GM12878 (cell line): ENCODE data around the gene SV2A. TPM values are rescaled to one million over a fixed set of nuclear protein-coding genes. Genes with fewer than 3 reads are reported as not detected.

Experiments
- ATAC-seq: fragments of 200-7000 bp; cut with Tn5 transposase; 3 replicates; pipeline ENCODE4 v1.9.1; 2020; ENCODE audit warnings: mild to moderate bottlenecking, moderate library complexity
- BruUV-seq: library from RNA; stranded (reverse); fragments of 400-500 nt; replicated peaks from 2 replicates; lab custom pipeline; 2021; lab: Mats Ljungman, UMichigan
- CTCF ChIA-PET: fragments of 300-600 bp; sonication (Branson Sonifier 250); formaldehyde crosslinking; extraction: SDS; loops from one replicate; lab custom pipeline; 2021; ENCODE audit warnings: inconsistent platforms; lab: Yijun Ruan, JAX
- POLR2A ChIA-PET: fragments of 350-600 bp; formaldehyde crosslinking; extraction: SDS; loops from one replicate; lab custom pipeline; 2021; ENCODE audit warnings: inconsistent platforms; lab: Charles Lee
- RAD21 ChIA-PET: fragments of 300-600 bp; sonication (Branson Sonifier 250); formaldehyde crosslinking; loops from one replicate; lab custom pipeline; 2023; ENCODE audit warnings: antibody characterized with exemption; ENCODE audit not compliant: unreplicated experiment; lab: Charles Lee
- SMC1A ChIA-PET: fragments of 300-600 bp; sonication (Branson Sonifier 250); formaldehyde crosslinking; loops from one replicate; lab custom pipeline; 2023; ENCODE audit not compliant: unreplicated experiment, uncharacterized antibody; lab: Charles Lee
- DNase-seq: peaks from one replicate; pipeline ENCODE4 v3.0.0-alpha.2; 2011; ENCODE audit warnings: low read depth, low spot score
- FAIRE-seq: peaks from 3 replicates; lab custom pipeline; 2011; peaks lifted over from hg19 to GRCh38; lab: Jason Lieb, UNC
- H2AFZ ChIP-seq: 2 replicates; pipeline ENCODE4 v1.6.0; 2011; ENCODE audit warnings: low read depth, low read length, control low read depth; ENCODE audit not compliant: control insufficient read depth
- H3K27ac ChIP-seq: 2 replicates; pipeline ENCODE4 v1.5.1; 2011; ENCODE audit warnings: control low read depth; ENCODE audit not compliant: control insufficient read depth, insufficient read depth
- H3K27me3 ChIP-seq, 2 experiments: replicated peaks in 1 of 2; 2 replicates each; pipeline versions ENCODE4 v1.6.0 to v1.6.1; 2011; ENCODE audit warnings: low read length in 1 of 2; ENCODE audit not compliant: control insufficient read depth in 2 of 2, insufficient read depth in 2 of 2
- H3K36me3 ChIP-seq, 2 experiments: 2 replicates each; pipeline ENCODE4 v1.5.1; 2011; ENCODE audit warnings: low read length in 1 of 2; ENCODE audit not compliant: control insufficient read depth in 2 of 2, insufficient read depth in 2 of 2
- H3K4me1 ChIP-seq: 2 replicates; pipeline ENCODE4 v1.6.1; 2011; ENCODE audit warnings: mild to moderate bottlenecking, low read length, moderate library complexity, mixed read lengths; ENCODE audit not compliant: control insufficient read depth, insufficient read depth
- H3K4me2 ChIP-seq: 2 replicates; pipeline ENCODE4 v1.6.0; 2011; ENCODE audit warnings: control low read depth; ENCODE audit not compliant: control insufficient read depth, insufficient read depth
- H3K4me3 ChIP-seq: fragments of 200-600 bp; sonication (generic); 2 replicates; pipeline ENCODE4 v1.5.1; 2016
- H3K79me2 ChIP-seq: 2 replicates; pipeline ENCODE4 v1.6.0; 2011; ENCODE audit warnings: low read length; ENCODE audit not compliant: control insufficient read depth, insufficient read depth
- H3K9ac ChIP-seq: 2 replicates; pipeline ENCODE4 v1.8.0; 2011; ENCODE audit warnings: low read length, control low read depth, mixed read lengths; ENCODE audit not compliant: control insufficient read depth, insufficient read depth
- H3K9me3 ChIP-seq: replicated peaks from 3 replicates; pipeline ENCODE4 v1.5.1; 2011; ENCODE audit warnings: mild to moderate bottlenecking, low read length; ENCODE audit not compliant: control insufficient read depth, insufficient read depth
- H4K20me1 ChIP-seq: 2 replicates; pipeline ENCODE4 v1.6.0; 2011; ENCODE audit not compliant: control insufficient read depth, insufficient read depth
- BMI1 ChIP-seq: fragments of 450-650 bp; IDR thresholded peaks from 2 replicates; pipeline ENCODE4 v1.6.1; 2016; ENCODE audit warnings: mild to moderate bottlenecking, moderate library complexity, borderline replicate concordance
- CBX3 ChIP-seq: fragments of 200-600 bp; sonication (generic); IDR thresholded peaks from 2 replicates; pipeline ENCODE4 v1.6.1; 2016; ENCODE audit warnings: low read depth, borderline replicate concordance
- FOXK2 ChIP-seq: fragments of 450-650 bp; IDR thresholded peaks from 2 replicates; pipeline ENCODE4 v1.6.1; 2017; ENCODE audit warnings: mild to moderate bottlenecking, moderate library complexity
- NBN ChIP-seq: fragments of 450-650 bp; IDR thresholded peaks from 2 replicates; pipeline ENCODE4 v1.6.1; 2016
- NFYB ChIP-seq: IDR thresholded peaks from 2 replicates; pipeline ENCODE4 v1.6.1; 2011; ENCODE audit warnings: low read depth, mild to moderate bottlenecking, low read length, improper control_type of control experiment, moderate library complexity; ENCODE audit not compliant: insufficient read depth
- PML ChIP-seq: IDR thresholded peaks from 2 replicates; pipeline ENCODE4 v1.6.1; 2012; ENCODE audit warnings: low read length, inconsistent platforms
- POU2F2 ChIP-seq: IDR thresholded peaks from 3 replicates; pipeline ENCODE4 v1.6.1; 2011; ENCODE audit warnings: low read depth, mild to moderate bottlenecking, low read length, borderline replicate concordance
- SMARCA5 ChIP-seq: fragments of 450-650 bp; IDR thresholded peaks from 2 replicates; pipeline ENCODE4 v1.6.1; 2017; ENCODE audit warnings: mild to moderate bottlenecking
- SRF ChIP-seq, 2 experiments: IDR thresholded peaks; 2 replicates each; pipeline ENCODE4 v1.6.1; 2011; ENCODE audit warnings: low read depth in 2 of 2, low read length in 2 of 2, mild to moderate bottlenecking in 1 of 2, moderate library complexity in 1 of 2
- TBL1XR1 ChIP-seq: IDR thresholded peaks from 2 replicates; pipeline ENCODE4 v1.6.1; 2012; ENCODE audit warnings: low read depth, low read length, improper control_type of control experiment
- TCF12 ChIP-seq: IDR thresholded peaks from 2 replicates; pipeline ENCODE4 v1.6.1; 2011; ENCODE audit warnings: low read depth, mild to moderate bottlenecking, low read length
- WGBS: methylation state at CpG from one replicate; pipeline ENCODE4 v1.1.6; 2016; ENCODE audit warnings: low lambda C conversion rate; ENCODE audit not compliant: insufficient replicate concordance, insufficient coverage; ENCODE audit errors: missing lambda C conversion rate; 5-methylcytosine and 5-hydroxymethylcytosine counted together
- in situ Hi-C: fragments of 300-500 bp; cut with MboI; formaldehyde crosslinking; loops from 9 replicates; pipeline ENCODE4 v1.14.3; 2018; ENCODE audit warnings: mixed read lengths
- intact Hi-C: fragments of 100-400 bp; cut with micrococcal nuclease; formaldehyde crosslinking; loops from one replicate; pipeline ENCODE4 v1.14.2; 2022; ENCODE audit not compliant: unreplicated experiment
- polyA plus RNA-seq, 11 experiments: library from polyadenylated mRNA; depleted of rRNA in 4 of 11; unstranded in 6 of 11; stranded (reverse) in 5 of 11; fragments of >200 nt; fragmentation: Nextera tagmentation in 4 of 11; fragmentation: Illumina TruSeq in 1 of 11; extraction: Ambion mirVana in 4 of 11; extraction: Trizol in 1 of 11; gene quantifications; 1 replicate in 1 of 11; 2 replicates in 10 of 11; pipeline versions ENCODE4 v1.2.1 to v1.2.3, GENCODE V29; 2011 to 2016; ENCODE audit warnings: inconsistent platforms in 2 of 11, missing spikeins in 2 of 11, low read depth in 1 of 11
- total RNA-seq, 4 experiments: library from RNA; depleted of rRNA in 3 of 4; stranded (reverse); fragments of >200 nt in 3 of 4; fragmentation: Illumina TruSeq in 1 of 4; extraction: Trizol in 1 of 4; gene quantifications; 2 replicates each; pipeline versions ENCODE4 v1.2.1 to v1.2.3, GENCODE V29; 2013 to 2021
- TF ChIP-seq, protein P1 (sequence below): IDR thresholded peaks from 2 replicates; pipeline ENCODE4 v1.6.1; 2012; ENCODE audit warnings: low read depth, low read length, improper control_type of control experiment
- TF ChIP-seq, protein P2 (sequence below): fragments of 450-650 bp; IDR thresholded peaks from 2 replicates; pipeline ENCODE4 v1.6.1; 2017; ENCODE audit warnings: mild to moderate bottlenecking, low read depth, inconsistent platforms; ENCODE audit not compliant: poor library complexity, severe bottlenecking
- TF ChIP-seq, protein P3 (sequence below): fragments of 450-650 bp; IDR thresholded peaks from 2 replicates; pipeline ENCODE4 v1.6.1; 2017; ENCODE audit warnings: mild to moderate bottlenecking, moderate library complexity
- TF ChIP-seq, protein P4 (sequence below): fragments of 450-650 bp; formaldehyde crosslinking; IDR thresholded peaks from 2 replicates; pipeline ENCODE4 v1.4.0; 2020; ENCODE audit warnings: mild to moderate bottlenecking, moderate library complexity

Gene SV2A
- total and polyA plus RNA-seq, 10 of the 15 experiments (the other 5 are each of a cell fraction or from before 2014, with no cell fraction given) = 0.39 to 11.6 (median 5.4) TPM

DNA sequence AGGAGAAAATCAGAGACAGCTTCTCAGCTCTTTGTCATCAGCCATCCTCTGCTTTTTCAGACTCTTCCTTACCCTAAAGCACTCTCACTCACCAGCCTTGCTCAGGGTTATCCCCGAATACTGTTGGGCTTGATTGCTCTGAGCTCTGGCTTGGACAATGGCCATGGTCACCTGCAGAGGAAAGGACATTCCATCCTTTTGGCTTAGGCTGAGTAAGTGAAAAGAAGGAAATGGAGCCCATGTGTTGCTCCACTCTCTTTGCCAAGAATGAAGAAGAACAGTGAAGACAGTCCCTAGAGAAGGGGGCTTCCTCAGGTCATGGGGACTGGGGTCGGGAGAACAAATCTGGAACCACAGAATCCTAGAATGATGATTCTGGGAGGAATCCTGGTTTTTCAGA, 16.7 kb upstream of the SV2A start:
- 25% methylated on average over 2 of the region's 2 CpGs for WGBS
- in situ Hi-C loops = no loop called here
- ATAC-seq (no peak), FAIRE-seq (no peak), DNase-seq (no peak)
- H2AFZ ChIP-seq = no peak overlapping the region
- POLR2A ChIA-PET = no interaction called here
- no peak overlapping the region for H3K4me2 ChIP-seq
- H3K27me3 ChIP-seq = no peaks in the 10 kb centered on the region
- no peak overlapping the region for H3K27ac ChIP-seq
- RAD21 ChIA-PET = no interaction called here
- no peaks in the 10 kb centered on the region for H3K36me3 ChIP-seq
- no peak overlapping the region for H3K9ac ChIP-seq
- no peak for TF ChIP-seq SRF (IDR thresholded peaks at IDR 0.05; ENCODE audit: low read depth in 2 of 2, low read length in 2 of 2)
- TF ChIP-seq FOXK2 = no peak
- TF ChIP-seq TBL1XR1 = no peak
- TF ChIP-seq, protein P1, sequence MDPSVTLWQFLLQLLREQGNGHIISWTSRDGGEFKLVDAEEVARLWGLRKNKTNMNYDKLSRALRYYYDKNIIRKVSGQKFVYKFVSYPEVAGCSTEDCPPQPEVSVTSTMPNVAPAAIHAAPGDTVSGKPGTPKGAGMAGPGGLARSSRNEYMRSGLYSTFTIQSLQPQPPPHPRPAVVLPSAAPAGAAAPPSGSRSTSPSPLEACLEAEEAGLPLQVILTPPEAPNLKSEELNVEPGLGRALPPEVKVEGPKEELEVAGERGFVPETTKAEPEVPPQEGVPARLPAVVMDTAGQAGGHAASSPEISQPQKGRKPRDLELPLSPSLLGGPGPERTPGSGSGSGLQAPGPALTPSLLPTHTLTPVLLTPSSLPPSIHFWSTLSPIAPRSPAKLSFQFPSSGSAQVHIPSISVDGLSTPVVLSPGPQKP = no peak
- no peak for TF ChIP-seq POU2F2
- TF ChIP-seq NFYB = no peak
- no peak for TF ChIP-seq PML
- TF ChIP-seq, protein P2, sequence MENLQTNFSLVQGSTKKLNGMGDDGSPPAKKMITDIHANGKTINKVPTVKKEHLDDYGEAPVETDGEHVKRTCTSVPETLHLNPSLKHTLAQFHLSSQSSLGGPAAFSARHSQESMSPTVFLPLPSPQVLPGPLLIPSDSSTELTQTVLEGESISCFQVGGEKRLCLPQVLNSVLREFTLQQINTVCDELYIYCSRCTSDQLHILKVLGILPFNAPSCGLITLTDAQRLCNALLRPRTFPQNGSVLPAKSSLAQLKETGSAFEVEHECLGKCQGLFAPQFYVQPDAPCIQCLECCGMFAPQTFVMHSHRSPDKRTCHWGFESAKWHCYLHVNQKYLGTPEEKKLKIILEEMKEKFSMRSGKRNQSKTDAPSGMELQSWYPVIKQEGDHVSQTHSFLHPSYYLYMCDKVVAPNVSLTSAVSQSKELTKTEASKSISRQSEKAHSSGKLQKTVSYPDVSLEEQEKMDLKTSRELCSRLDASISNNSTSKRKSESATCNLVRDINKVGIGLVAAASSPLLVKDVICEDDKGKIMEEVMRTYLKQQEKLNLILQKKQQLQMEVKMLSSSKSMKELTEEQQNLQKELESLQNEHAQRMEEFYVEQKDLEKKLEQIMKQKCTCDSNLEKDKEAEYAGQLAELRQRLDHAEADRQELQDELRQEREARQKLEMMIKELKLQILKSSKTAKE = no peak
- TF ChIP-seq, protein P3, sequence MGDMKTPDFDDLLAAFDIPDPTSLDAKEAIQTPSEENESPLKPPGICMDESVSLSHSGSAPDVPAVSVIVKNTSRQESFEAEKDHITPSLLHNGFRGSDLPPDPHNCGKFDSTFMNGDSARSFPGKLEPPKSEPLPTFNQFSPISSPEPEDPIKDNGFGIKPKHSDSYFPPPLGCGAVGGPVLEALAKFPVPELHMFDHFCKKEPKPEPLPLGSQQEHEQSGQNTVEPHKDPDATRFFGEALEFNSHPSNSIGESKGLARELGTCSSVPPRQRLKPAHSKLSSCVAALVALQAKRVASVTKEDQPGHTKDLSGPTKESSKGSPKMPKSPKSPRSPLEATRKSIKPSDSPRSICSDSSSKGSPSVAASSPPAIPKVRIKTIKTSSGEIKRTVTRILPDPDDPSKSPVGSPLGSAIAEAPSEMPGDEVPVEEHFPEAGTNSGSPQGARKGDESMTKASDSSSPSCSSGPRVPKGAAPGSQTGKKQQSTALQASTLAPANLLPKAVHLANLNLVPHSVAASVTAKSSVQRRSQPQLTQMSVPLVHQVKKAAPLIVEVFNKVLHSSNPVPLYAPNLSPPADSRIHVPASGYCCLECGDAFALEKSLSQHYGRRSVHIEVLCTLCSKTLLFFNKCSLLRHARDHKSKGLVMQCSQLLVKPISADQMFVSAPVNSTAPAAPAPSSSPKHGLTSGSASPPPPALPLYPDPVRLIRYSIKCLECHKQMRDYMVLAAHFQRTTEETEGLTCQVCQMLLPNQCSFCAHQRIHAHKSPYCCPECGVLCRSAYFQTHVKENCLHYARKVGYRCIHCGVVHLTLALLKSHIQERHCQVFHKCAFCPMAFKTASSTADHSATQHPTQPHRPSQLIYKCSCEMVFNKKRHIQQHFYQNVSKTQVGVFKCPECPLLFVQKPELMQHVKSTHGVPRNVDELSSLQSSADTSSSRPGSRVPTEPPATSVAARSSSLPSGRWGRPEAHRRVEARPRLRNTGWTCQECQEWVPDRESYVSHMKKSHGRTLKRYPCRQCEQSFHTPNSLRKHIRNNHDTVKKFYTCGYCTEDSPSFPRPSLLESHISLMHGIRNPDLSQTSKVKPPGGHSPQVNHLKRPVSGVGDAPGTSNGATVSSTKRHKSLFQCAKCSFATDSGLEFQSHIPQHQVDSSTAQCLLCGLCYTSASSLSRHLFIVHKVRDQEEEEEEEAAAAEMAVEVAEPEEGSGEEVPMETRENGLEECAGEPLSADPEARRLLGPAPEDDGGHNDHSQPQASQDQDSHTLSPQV = no peak
- TF ChIP-seq, protein P4, sequence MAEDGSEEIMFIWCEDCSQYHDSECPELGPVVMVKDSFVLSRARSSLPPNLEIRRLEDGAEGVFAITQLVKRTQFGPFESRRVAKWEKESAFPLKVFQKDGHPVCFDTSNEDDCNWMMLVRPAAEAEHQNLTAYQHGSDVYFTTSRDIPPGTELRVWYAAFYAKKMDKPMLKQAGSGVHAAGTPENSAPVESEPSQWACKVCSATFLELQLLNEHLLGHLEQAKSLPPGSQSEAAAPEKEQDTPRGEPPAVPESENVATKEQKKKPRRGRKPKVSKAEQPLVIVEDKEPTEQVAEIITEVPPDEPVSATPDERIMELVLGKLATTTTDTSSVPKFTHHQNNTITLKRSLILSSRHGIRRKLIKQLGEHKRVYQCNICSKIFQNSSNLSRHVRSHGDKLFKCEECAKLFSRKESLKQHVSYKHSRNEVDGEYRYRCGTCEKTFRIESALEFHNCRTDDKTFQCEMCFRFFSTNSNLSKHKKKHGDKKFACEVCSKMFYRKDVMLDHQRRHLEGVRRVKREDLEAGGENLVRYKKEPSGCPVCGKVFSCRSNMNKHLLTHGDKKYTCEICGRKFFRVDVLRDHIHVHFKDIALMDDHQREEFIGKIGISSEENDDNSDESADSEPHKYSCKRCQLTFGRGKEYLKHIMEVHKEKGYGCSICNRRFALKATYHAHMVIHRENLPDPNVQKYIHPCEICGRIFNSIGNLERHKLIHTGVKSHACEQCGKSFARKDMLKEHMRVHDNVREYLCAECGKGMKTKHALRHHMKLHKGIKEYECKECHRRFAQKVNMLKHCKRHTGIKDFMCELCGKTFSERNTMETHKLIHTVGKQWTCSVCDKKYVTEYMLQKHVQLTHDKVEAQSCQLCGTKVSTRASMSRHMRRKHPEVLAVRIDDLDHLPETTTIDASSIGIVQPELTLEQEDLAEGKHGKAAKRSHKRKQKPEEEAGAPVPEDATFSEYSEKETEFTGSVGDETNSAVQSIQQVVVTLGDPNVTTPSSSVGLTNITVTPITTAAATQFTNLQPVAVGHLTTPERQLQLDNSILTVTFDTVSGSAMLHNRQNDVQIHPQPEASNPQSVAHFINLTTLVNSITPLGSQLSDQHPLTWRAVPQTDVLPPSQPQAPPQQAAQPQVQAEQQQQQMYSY = no peak
- TF ChIP-seq SMARCA5 = no peak
- no peak for TF ChIP-seq CBX3
- TF ChIP-seq TCF12 = no peak
- no peak for TF ChIP-seq BMI1
- no peak for TF ChIP-seq NBN
- TF ChIP-seq, all 136 proteins: peak for 0
- Histone ChIP-seq H4K20me1 (no peaks in the 10 kb centered on the region), H3K9me3 (no peaks in the 10 kb centered on the region), H3K4me1 (peaks cover 20% of the 10 kb centered on the region), H3K79me2 (no peaks in the 10 kb centered on the region), H3K4me3 (no peak overlapping the region)
- BruUV-seq = no TSS peak
- ChIA-PET CTCF (no interaction called here), SMC1A (no interaction called here)
- intact Hi-C loops = no loop called here
